NT2/D1 (cell line): ENCODE data around the gene SLC37A1.

ENCODE experiments used
- DNase-seq: peaks from one replicate; pipeline ENCODE4 v3.0.0-alpha.2; 2011; ENCODE audit warnings: low read depth, low spot score
- H3K27me3 ChIP-seq: 2 replicates; pipeline ENCODE4 v1.6.0; 2011; ENCODE audit warnings: mild to moderate bottlenecking; ENCODE audit not compliant: insufficient read length, insufficient read depth
- H3K36me3 ChIP-seq: 2 replicates; pipeline ENCODE4 v1.6.1; 2011; ENCODE audit warnings: mild to moderate bottlenecking, low read length, mixed read lengths; ENCODE audit not compliant: insufficient read depth, insufficient read length
- H3K4me1 ChIP-seq: 2 replicates; pipeline ENCODE4 v1.5.1; 2011; ENCODE audit not compliant: insufficient read depth, insufficient read length
- H3K4me3 ChIP-seq: 2 replicates; pipeline ENCODE4 v1.5.1; 2011; ENCODE audit warnings: low read depth; ENCODE audit not compliant: insufficient read length
- H3K9ac ChIP-seq: 2 replicates; pipeline ENCODE4 v1.6.0; 2011; ENCODE audit warnings: low read depth; ENCODE audit not compliant: insufficient read length
- H3K9me3 ChIP-seq: 2 replicates; pipeline ENCODE4 v1.5.1; 2011; ENCODE audit warnings: mild to moderate bottlenecking, low read length; ENCODE audit not compliant: insufficient read depth
- SUZ12 ChIP-seq: IDR thresholded peaks from 2 replicates; pipeline ENCODE4 v1.6.1; 2011; ENCODE audit not compliant: insufficient read length, insufficient read depth; ENCODE audit errors: extremely low read depth
- YY1 ChIP-seq: IDR thresholded peaks from 2 replicates; pipeline ENCODE4 v1.6.1; 2011; ENCODE audit not compliant: insufficient read length, insufficient read depth
- ZNF274 ChIP-seq: IDR thresholded peaks from 2 replicates; pipeline ENCODE4 v1.6.1; 2011; ENCODE audit warnings: mild to moderate bottlenecking, low read depth, low read length

The SLC37A1 gene

GRCh38 chr21:42518215-42518614 is 4.6 kb downstream of the SLC37A1 start:
- no peak for DNase-seq
- Histone ChIP-seq H3K27me3 (no peaks in the 10 kb centered on the region), H3K4me1 (peaks cover 10% of the 10 kb centered on the region), H3K4me3 (no peak overlapping the region), H3K9ac (no peak overlapping the region), H3K36me3 (peaks cover 16% of the 10 kb centered on the region), H3K9me3 (no peaks in the 10 kb centered on the region)
- no peak for TF ChIP-seq YY1
- no peak for TF ChIP-seq SUZ12
- no peak for TF ChIP-seq ZNF274

- H3K27me3 ChIP-seq: no peaks in the 10 kb centered on the region
- H3K4me1 ChIP-seq: peaks cover 10% of the 10 kb centered on the region
- peaks cover 16% of the 10 kb centered on the region for H3K36me3 ChIP-seq
- H3K9me3 ChIP-seq: no peaks in the 10 kb centered on the region
- no peak overlapping the region for H3K9ac ChIP-seq
- H3K4me3 ChIP-seq: no peak overlapping the region
- TF ChIP-seq ZNF274 (no peak), YY1 (no peak), SUZ12 (no peak)
- DNase-seq: no peak
Observed at GRCh38 chr21:42518626-42519025, 5.0 kb downstream of the SLC37A1 start.

GRCh38 chr21:42520628-42521253 is 7.1 kb downstream of the SLC37A1 start:
- Histone ChIP-seq H3K9me3 (no peaks in the 10 kb centered on the region), H3K36me3 (peaks cover 16% of the 10 kb centered on the region), H3K4me3 (no peak overlapping the region), H3K4me1 (peaks cover 14% of the 10 kb centered on the region), H3K9ac (no peak overlapping the region), H3K27me3 (no peaks in the 10 kb centered on the region)
- no peak for TF ChIP-seq YY1
- TF ChIP-seq SUZ12: no peak
- TF ChIP-seq ZNF274: no peak
- no peak for DNase-seq

- H3K27me3 ChIP-seq: no peaks in the 10 kb centered on the region
- no peak overlapping the region for H3K9ac ChIP-seq
- peaks cover 16% of the 10 kb centered on the region for H3K36me3 ChIP-seq
- no peak overlapping the region for H3K4me3 ChIP-seq
- TF ChIP-seq YY1: no peak
- no peak for TF ChIP-seq ZNF274
- TF ChIP-seq SUZ12: no peak
- no peaks in the 10 kb centered on the region for H3K9me3 ChIP-seq
- H3K4me1 ChIP-seq: peaks cover 15% of the 10 kb centered on the region
- DNase-seq: no peak
Observed at GRCh38 chr21:42521384-42521783, 7.7 kb downstream of the SLC37A1 start.

- peaks cover 16% of the 10 kb centered on the region for H3K36me3 ChIP-seq
- H3K9me3 ChIP-seq: no peaks in the 10 kb centered on the region
- no peak overlapping the region for H3K9ac ChIP-seq
- no peak overlapping the region for H3K4me3 ChIP-seq
- DNase-seq: no peak
- H3K27me3 ChIP-seq: no peaks in the 10 kb centered on the region
- peaks cover 16% of the 10 kb centered on the region for H3K4me1 ChIP-seq
- no peak for TF ChIP-seq ZNF274
- TF ChIP-seq YY1: no peak
- TF ChIP-seq SUZ12: no peak
Observed at GRCh38 chr21:42521805-42522204, 8.2 kb downstream of the SLC37A1 start.

GRCh38 chr21:42522271-42522670 is 8.6 kb downstream of the SLC37A1 start:
- H3K36me3 ChIP-seq: peaks cover 16% of the 10 kb centered on the region
- H3K4me1 ChIP-seq: peaks cover 16% of the 10 kb centered on the region
- H3K4me3 ChIP-seq: no peak overlapping the region
- TF ChIP-seq ZNF274: no peak
- H3K9ac ChIP-seq: no peak overlapping the region
- no peaks in the 10 kb centered on the region for H3K9me3 ChIP-seq
- no peak for DNase-seq
- no peaks in the 10 kb centered on the region for H3K27me3 ChIP-seq

GRCh38 chr21:42522771-42523170 is 9.1 kb downstream of the SLC37A1 start:
- Histone ChIP-seq H3K9ac (no peak overlapping the region), H3K4me1 (peaks cover 15% of the 10 kb centered on the region), H3K9me3 (no peaks in the 10 kb centered on the region), H3K27me3 (no peaks in the 10 kb centered on the region), H3K4me3 (no peak overlapping the region), H3K36me3 (peaks cover 16% of the 10 kb centered on the region)
- no peak for DNase-seq
- no peak for TF ChIP-seq SUZ12
- TF ChIP-seq ZNF274: no peak
- TF ChIP-seq YY1: no peak
